ENCODE measurements around the gene KCNIP2.
A peak's percentile ranks its signal among the peaks of the same experiment; 100 is the strongest.
"Not testable (repeated sequence)": the region's sequence is repeated elsewhere in the genome, so short reads cannot be mapped to it uniquely, and the experiment has no call there.

KCNIP2 gene

DNA sequence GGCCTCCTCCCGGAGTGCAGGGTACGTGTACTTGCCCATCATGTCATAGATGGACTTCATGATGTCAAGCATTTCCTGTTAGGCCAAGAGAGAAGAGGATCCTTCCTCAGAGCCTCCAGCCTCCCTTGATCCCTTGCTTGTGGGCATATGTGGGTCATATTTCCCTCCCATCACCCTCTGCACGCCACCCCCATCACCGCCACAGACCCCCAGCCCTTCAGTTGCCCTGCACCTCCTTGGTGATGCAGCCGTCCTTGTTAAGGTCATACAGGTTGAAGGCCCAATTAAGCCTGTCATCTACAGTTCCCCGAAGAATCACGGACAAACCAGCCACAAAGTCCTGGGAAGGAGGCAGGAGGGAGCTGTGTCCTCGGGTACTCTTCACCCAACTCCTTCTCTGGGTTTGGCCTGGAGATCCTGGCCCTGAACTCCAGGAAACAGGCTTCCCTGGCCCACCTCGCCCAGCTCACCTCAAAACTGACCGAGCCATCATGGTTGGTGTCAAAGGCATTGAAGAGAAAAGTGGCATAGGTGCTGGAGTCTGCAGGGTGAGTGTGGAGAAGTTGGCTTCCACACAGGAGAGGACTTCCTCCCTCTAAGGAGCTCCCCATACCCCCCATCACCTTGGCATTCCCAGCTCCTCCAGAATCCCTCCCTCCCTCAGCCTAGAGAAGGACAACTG is 15.5 kb downstream of the KCNIP2 start:
- DNase-seq: no peak

DNA sequence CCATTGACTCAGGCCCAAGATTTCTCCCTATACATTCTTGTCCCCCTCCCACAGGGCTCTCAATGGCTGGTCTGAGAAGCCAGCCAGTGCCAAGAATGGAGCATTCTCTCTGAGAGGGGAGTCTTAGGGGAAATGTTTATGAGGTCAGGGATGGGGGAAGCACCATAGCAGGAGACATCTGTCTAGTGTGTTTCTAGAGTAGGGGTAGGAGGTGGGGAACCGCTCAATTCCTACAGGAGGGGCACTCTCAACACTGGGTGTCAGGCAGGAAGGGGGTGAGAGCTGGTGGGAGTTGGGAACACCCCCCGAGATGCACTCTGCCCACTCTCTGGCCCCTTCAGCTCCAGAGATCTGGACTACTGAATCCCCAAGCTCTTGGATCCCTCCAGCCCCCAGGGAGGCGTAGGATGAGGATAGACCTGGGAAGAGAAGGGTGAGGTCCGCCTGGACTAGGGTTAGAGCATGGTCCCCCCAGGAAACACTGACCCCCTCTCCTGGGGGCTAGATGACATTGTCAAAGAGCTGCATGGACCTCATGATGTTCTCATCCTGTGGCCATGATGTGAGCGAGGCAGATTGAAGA is 16.7 kb downstream of the KCNIP2 start:
- DNase-seq: no peak

DNA sequence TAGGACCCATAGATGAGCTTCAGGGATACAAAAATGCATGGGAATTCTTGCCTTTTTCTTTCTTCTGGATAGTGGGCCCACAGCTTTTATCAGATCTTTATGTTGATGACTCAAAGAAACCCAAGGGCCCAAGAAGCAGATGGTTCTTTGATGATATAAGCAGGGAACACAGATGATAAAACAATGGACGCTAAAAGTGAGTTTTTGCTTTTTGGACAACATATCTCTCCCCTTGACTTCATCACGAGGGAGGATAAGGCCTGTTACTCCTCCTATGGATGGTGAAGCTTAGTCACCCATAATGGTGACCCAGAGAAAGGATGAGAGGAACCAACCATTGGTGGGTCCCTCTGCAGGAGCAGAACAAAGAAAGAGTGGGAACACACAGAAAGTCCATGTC is 18.9 kb downstream of the KCNIP2 start:
- DNase-seq: no peak

DNA sequence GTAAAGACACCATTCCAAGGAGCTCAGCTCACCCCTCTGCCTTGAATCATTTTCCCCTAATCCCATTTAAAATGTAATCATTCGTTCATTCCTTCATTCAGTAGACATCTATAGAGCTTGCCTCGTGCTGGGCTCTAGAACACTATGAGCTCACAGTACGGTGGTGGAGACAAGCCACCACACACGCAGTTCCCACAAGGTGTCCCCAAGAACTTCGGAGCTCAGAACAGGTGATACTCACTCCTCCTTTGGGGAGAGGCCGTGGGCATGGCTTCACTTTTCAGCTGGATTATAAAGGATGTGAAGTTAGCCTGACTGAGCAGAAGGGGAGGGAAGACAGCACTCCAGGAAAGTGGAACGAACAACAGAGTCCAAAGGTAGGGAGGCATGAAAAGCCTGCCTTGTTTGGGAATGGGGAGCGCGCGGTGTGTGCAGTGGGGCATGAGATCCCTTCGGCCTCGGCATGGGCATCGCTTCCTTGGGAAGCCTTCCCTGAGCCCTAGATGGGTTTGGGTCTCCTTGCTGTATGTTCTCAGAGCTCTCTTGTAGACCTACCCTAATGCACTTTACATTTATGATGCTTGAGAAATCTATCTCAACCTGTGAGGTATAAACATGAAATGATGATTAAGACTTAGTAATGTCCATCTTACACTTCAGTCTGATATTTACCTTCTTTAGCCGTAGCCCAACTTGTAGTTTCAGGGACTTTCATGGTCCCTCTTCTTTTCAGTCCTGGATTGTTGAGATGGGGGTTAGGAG is 24.5 kb downstream of the KCNIP2 start:
- DNase-seq: no peak

DNA sequence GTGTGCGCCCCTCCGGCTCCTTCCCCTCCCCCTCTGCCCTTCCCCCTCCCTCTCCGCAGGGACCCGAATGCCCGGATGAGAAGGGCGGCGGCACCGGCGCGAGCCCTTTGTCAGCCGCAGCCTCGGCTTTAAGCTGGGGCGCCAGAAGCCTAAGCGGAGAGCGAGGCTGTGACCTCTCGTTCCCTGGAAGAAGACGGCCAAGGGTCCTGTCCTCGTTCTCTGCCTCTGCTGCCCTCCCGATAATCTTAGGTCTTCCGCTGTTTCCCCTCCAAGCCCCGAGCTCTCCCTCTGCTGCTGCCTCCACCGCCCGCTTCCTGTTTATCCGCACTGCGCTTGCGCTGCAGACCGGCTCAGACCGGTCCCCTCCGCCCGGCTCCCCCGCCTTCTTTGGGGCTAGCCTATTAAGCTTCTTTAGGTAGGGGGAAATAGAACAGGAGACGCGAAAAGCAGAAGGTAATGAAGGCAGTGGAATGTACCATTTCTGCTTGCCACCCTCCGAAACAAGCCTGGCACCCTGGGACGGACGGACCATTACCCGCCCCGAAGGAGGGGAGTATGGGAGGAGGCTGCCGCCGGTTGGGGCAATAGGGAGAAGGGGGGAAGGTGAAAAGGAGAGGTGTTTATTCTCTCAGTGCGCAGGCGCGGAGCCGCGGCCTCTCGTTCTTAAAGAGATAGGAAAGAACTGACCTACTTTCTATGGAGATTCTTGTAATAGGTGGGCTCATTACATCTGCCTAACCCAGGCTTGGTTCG is 25.3 kb downstream of the KCNIP2 start, which contains the start of gene OGA:
TSS of gene OGA (minus strand) at position 326 of the 753 bp plus-strand sequence. CDS start 422 bp downstream, outside the sequence.
- peak; percentile 93 for DNase-seq

DNA sequence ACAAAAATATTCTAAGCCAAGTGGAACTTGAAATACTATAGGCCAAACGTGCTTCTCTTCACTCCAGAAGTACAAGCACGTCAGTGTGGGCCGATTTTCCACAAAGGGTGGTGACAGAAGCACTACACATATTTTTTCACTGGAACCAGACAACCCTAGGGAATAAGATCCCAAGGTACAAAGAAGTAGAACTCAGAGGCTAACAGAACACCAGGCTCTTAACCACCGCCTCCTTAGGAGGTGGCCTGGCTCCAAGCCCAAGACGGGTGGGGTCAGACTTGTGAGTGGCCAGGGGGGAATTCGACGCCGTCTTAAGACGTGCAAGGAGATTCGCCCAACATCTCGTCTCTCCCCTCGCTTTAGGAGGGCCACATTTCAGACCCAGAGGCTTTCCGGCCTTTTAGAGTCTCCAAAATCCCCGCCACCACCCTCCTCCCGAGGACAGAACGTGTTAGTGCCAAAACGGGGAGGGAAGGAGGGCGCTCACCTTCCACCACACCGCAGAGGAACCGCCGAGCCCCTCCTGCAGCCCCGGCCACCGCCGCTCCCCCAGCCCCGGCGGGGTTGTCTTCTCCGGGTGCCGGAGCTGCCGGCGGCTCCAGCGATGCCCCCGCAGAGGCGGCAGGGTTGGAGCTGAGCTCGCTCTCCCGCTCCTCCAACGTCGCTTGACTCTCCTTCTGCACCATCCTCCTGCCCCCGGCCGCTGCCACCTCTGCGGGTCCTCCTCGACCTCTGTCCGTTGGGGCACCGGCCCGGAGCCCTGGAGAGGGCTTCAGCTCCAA is 26.1 kb downstream of the KCNIP2 start:
- no peak for DNase-seq

GRCh38 chr10:101816913-101817336 is 26.7 kb downstream of the KCNIP2 start:
- no peak for DNase-seq

- no peak for DNase-seq
These were observed 27.2 kb downstream of the KCNIP2 start for GRCh38 chr10:101816376-101816775.

- DNase-seq: no peak
These were observed 29.0 kb downstream of the KCNIP2 start for GRCh38 chr10:101814466-101815071.

DNA sequence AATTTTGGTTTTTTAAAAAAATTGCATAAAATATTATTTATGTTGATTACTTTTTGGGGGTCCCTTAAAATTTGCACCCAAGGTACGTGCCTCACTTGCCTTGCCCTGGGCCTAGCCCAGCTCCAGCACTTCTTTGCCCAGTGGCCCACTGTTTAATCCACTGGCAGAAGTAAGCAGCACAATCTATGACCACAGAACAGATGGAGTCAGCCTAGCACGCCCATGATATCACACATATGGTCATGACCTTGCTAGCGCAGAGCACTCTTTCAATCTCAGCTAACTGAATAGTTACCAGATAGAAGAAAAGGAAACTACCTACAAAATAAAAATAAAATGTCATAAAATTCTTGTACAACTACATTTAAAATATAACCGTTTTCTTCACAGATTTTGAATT is 31.0 kb downstream of the KCNIP2 start:
- DNase-seq: no peak

DNA sequence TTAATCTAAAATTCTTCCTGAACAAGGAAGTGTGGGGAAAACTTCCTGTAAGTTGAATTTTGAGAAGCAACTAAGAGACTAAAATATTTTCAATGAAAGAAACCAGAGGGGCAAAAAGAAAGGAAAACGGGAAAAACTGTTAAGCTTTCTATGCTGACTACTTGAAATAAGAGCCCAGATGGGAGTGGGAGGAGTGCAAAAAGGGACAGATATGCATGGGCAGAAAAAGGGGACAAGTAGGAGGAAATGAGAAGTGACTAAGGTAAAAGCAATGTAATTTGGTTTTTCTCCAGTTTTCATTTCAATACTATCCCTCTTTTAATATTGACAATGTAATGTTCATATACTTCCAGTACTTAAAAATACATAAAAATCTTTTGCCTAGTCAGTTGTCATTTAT is 36.4 kb downstream of the KCNIP2 start:
- no peak for DNase-seq

DNA sequence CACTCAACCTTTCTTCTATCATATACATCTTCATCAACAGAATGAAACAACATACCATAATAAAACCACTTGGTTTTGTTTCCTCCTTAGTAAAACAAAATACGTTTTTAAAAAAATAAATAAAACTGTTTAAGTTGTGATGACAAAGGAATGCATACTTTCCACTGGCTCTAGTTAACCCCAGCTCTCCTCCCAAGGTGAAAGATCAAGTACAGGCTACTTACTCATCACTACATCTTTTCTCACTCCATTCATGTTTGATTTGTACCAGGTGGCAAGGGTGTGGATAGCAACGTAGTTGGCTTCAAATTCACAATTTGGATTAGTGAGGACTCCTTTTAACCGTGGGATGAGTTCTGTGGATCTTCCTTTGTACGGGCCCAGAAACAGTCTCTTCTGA is 40.1 kb downstream of the KCNIP2 start:
- no peak for DNase-seq

GRCh38 chr10:101797403-101798059 is 46.1 kb downstream of the KCNIP2 start:
- no peak for DNase-seq

GRCh38 chr10:101793526-101793925 is 50.1 kb downstream of the KCNIP2 start:
- no peak for DNase-seq

- no peak for DNase-seq
These were observed 53.9 kb downstream of the KCNIP2 start for GRCh38 chr10:101789686-101790085.

- DNase-seq: not testable (repeated sequence)
These were observed 54.4 kb downstream of the KCNIP2 start for GRCh38 chr10:101789231-101789630.

GRCh38 chr10:101785801-101786200 is 57.8 kb downstream of the KCNIP2 start:
- DNase-seq: no peak

- no peak for DNase-seq
These were observed 59.0 kb downstream of the KCNIP2 start for GRCh38 chr10:101784558-101784957.

- DNase-seq: no peak
These were observed 59.9 kb downstream of the KCNIP2 start for GRCh38 chr10:101783736-101784118.

DNA sequence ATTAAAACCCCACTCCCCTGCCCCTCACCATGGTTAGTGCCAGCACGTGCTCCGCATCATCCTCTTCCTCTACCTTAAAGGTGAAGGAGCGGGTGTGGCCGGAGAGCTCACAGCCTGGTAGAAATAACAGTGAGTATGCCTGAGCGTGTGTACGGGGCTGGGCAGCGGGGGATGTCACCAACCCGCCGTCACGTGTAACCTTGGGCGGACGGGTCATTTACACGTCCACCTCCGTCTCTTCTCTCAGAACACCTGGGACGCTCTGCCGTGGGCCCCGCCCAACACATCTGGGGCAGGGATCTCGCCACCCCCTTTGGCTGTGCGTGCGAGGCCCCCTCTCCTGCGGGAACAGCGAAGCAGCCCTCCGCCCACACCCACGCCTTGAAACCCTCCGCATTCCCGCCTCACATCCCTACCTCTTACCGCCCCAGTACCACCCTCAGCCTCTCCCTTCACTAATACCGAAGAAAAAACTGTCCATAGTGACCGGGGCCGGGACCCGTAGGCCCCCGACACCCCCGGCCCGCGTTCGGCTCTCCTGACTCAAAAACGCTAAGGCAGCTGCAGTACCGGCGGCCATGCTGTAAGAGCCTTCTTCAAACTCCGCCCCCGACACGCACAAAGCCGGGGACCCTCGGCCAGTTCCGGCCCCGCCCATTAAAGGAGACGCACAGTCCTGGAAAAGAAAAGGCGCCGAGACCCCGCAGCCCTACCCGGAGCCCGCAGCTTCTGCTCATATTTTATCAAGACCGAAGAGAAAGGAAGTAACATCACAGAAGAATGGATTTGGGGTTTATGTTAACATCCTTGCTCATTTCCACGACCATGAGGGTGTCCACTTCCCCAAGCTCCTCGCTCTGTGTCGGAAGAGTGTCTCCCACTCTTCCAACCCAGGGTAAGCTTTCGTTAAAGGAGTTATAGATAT is 60.5 kb downstream of the KCNIP2 start, which contains the start of gene NPM3:
TSS of gene NPM3 (minus strand) at position 636 of the 925 bp plus-strand sequence. CDS start at position 580, 56 bp downstream.
- peak; percentile 79 for DNase-seq
